Measurements from ENCODE around the gene PSMD13. TPM values are rescaled to one million over a fixed set of nuclear protein-coding genes. Genes with fewer than 3 reads are reported as not detected.

The PSMD13 gene
- total and polyA plus RNA-seq, 2 of the 13 experiments (the other 11 are each of a cell fraction or from before 2014, with no cell fraction given), result 83.0 to 117 TPM

DNA sequence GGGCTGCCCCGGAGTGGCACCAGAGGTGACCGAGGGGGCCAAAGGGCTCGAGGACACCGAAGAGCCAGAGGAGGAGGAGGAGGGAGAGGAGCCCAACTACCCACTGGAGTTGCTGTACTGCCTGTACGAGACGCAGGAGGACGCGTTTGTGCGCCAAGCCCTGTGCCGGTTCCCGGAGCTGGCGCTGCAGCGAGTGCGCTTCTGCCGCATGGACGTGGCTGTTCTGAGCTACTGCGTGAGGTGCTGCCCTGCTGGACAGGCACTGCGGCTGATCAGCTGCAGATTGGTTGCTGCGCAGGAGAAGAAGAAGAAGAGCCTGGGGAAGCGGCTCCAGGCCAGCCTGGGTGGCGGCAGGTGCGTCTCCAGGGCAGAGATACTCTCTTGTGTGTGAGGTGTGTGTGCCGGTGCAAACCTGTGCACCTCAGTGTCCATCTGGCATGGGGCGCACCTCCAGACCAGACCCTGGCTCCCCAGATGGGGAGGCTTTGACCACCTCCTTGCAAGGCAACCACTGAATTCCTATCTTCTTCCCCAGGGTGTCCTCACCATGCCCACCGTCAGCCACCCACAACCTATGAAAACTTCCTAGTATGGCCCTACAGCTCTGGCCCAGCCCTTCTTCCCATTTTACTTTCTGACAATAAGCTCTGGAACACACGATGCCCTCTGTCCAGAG is 44.8 kb downstream of the PSMD13 start (continued):
- no peak for TF ChIP-seq NONO (IDR thresholded peaks at IDR 0.05)
- no peak for TF ChIP-seq NONO (CRISPR knock-in tag; conservative IDR thresholded peaks at IDR 0.05)
- no peak for TF ChIP-seq ZNF256 (CRISPR knock-in tag; conservative IDR thresholded peaks at IDR 0.05)
- TF ChIP-seq, protein P1, sequence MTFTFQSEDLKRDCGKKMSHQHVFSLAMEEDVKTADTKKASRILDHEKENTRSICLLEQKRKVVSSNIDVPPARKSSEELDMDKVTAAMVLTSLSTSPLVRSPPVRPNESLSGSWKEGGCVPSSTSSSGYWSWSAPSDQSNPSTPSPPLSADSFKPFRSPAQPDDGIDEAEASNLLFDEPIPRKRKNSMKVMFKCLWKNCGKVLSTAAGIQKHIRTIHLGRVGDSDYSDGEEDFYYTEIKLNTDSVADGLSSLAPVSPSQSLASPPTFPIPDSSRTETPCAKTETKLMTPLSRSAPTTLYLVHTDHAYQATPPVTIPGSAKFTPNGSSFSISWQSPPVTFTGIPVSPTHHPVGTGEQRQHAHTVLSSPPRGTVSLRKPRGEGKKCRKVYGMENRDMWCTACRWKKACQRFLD (CRISPR knock-in tag; IDR thresholded peaks at IDR 0.05; ENCODE audit: borderline replicate concordance), result no peak
- TF ChIP-seq SIN3B (IDR thresholded peaks at IDR 0.05; ENCODE audit: low read length), result no peak
- TF ChIP-seq ZNF552 (CRISPR knock-in tag; IDR thresholded peaks at IDR 0.05; ENCODE audit: borderline replicate concordance), result no peak
- TF ChIP-seq ZNF12 (CRISPR knock-in tag; IDR thresholded peaks at IDR 0.05), result no peak

DNA sequence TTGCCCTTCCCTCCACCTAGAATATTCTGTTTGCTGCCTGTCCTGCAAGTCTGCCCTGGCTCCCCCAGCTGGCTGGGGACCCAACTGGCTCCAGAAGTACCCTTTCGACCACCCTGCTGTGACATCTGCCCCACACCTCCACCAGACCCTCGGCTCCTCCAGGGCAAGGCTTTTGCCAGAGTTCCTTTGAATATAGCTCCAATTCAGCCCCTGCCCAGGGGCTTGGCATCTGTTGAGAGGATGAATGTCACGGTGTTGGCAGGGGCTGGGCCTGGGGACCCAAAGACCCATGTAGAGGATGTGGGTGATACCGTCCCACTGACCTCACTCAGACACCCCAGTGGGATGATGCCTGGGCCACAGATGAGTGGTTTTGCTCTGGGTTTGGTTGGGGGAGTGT is 45.4 kb downstream of the PSMD13 start:
- H3K9ac ChIP-seq (ENCODE audit: insufficient read depth, low read depth, low read length), result no peak overlapping the region
- FAIRE-seq, result no peak
- BruUV-seq (replicated peaks), result no TSS peak
- WGBS (ENCODE audit: low lambda C conversion rate), result 17% methylated on average over 4 of the region's 4 CpGs
- no peaks in the 10 kb centered on the region for H3K9me3 ChIP-seq (ENCODE audit: low read length)
- peaks cover 20% of the 10 kb centered on the region for H3K4me1 ChIP-seq (ENCODE audit: insufficient read depth, low read length)
- CTCF ChIA-PET (ENCODE audit: low intra/inter-chr PET ratio, low total read pairs), result no interaction called here
- POLR2A ChIA-PET, result no interaction called here
- H3K36me3 ChIP-seq (replicated peaks in 1 of 2; ENCODE audit: control insufficient read depth in 1 of 2, insufficient read depth in 2 of 2, low read length in 2 of 2), result no peaks in the 10 kb centered on the region
- no peaks in the 10 kb centered on the region for H3K79me2 ChIP-seq (ENCODE audit: insufficient read depth, low read length)
- H3K27me3 ChIP-seq (ENCODE audit: control insufficient read depth in 1 of 2, insufficient read depth in 2 of 2, low read length in 2 of 2), result peaks cover 9 to 86% of the 10 kb centered on the region in 2 experiments
- intact Hi-C loops (cut with micrococcal nuclease; ENCODE audit: unreplicated experiment), result no loop called here
- no peak overlapping the region for H3K4me3 ChIP-seq (replicated peaks in 1 of 3; ENCODE audit: insufficient read depth in 1 of 3, low read depth in 2 of 3, low read length in 3 of 3)
- no peak for DNase-seq (ENCODE audit: low spot score)
- no peaks in the 10 kb centered on the region for H4K20me1 ChIP-seq (ENCODE audit: insufficient read depth, low read length)
- ATAC-seq, result no peak
- no peak overlapping the region for H2AFZ ChIP-seq (ENCODE audit: low read length)
- no peak overlapping the region for H3K4me2 ChIP-seq (ENCODE audit: low read depth, low read length)
- no peak overlapping the region for H3K27ac ChIP-seq (ENCODE audit: extremely low read length, insufficient read depth, low read length)
- in situ Hi-C loops (cut with HindIII; ENCODE audit: extremely low pct_ligation_motif_present, low pct_unique_long_range_greater_than_20kb), result no loop called here
- TF ChIP-seq, protein P2, sequence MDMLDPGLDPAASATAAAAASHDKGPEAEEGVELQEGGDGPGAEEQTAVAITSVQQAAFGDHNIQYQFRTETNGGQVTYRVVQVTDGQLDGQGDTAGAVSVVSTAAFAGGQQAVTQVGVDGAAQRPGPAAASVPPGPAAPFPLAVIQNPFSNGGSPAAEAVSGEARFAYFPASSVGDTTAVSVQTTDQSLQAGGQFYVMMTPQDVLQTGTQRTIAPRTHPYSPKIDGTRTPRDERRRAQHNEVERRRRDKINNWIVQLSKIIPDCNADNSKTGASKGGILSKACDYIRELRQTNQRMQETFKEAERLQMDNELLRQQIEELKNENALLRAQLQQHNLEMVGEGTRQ (IDR thresholded peaks at IDR 0.05; ENCODE audit: low read depth, low read length), result no peak
- TF ChIP-seq, protein P2 (CRISPR knock-in tag; IDR thresholded peaks at IDR 0.05; ENCODE audit: borderline replicate concordance), result no peak
- TF ChIP-seq, protein P3, sequence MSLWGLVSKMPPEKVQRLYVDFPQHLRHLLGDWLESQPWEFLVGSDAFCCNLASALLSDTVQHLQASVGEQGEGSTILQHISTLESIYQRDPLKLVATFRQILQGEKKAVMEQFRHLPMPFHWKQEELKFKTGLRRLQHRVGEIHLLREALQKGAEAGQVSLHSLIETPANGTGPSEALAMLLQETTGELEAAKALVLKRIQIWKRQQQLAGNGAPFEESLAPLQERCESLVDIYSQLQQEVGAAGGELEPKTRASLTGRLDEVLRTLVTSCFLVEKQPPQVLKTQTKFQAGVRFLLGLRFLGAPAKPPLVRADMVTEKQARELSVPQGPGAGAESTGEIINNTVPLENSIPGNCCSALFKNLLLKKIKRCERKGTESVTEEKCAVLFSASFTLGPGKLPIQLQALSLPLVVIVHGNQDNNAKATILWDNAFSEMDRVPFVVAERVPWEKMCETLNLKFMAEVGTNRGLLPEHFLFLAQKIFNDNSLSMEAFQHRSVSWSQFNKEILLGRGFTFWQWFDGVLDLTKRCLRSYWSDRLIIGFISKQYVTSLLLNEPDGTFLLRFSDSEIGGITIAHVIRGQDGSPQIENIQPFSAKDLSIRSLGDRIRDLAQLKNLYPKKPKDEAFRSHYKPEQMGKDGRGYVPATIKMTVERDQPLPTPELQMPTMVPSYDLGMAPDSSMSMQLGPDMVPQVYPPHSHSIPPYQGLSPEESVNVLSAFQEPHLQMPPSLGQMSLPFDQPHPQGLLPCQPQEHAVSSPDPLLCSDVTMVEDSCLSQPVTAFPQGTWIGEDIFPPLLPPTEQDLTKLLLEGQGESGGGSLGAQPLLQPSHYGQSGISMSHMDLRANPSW (CRISPR knock-in tag; IDR thresholded peaks at IDR 0.05; ENCODE audit: borderline replicate concordance), result no peak
- TF ChIP-seq, protein P4, sequence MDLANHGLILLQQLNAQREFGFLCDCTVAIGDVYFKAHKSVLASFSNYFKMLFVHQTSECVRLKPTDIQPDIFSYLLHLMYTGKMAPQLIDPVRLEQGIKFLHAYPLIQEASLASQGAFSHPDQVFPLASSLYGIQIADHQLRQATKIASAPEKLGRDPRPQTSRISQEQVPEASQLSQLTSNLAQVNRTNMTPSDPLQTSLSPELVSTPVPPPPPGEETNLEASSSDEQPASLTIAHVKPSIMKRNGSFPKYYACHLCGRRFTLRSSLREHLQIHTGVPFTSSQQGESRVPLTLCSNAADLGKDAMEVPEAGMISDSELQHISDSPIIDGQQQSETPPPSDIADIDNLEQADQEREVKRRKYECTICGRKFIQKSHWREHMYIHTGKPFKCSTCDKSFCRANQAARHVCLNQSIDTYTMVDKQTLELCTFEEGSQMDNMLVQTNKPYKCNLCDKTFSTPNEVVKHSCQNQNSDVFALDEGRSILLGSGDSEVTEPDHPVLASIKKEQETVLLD (CRISPR knock-in tag; IDR thresholded peaks at IDR 0.05; ENCODE audit: low read depth), result no peak
- TF ChIP-seq, protein P5, sequence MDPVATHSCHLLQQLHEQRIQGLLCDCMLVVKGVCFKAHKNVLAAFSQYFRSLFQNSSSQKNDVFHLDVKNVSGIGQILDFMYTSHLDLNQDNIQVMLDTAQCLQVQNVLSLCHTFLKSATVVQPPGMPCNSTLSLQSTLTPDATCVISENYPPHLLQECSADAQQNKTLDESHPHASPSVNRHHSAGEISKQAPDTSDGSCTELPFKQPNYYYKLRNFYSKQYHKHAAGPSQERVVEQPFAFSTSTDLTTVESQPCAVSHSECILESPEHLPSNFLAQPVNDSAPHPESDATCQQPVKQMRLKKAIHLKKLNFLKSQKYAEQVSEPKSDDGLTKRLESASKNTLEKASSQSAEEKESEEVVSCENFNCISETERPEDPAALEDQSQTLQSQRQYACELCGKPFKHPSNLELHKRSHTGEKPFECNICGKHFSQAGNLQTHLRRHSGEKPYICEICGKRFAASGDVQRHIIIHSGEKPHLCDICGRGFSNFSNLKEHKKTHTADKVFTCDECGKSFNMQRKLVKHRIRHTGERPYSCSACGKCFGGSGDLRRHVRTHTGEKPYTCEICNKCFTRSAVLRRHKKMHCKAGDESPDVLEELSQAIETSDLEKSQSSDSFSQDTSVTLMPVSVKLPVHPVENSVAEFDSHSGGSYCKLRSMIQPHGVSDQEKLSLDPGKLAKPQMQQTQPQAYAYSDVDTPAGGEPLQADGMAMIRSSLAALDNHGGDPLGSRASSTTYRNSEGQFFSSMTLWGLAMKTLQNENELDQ (CRISPR knock-in tag; IDR thresholded peaks at IDR 0.05; ENCODE audit: borderline replicate concordance), result no peak

All from HepG2 (cell line).